Esophagus muscularis mucosa (tissue), 3 donors: ENCODE data around the gene BIK.

ENCODE experiments used
- CTCF ChIP-seq, 3 experiments: fragments of 200-600 bp in 2 of 3; fragments of 450-650 bp in 1 of 3; sonication (generic) in 2 of 3; IDR thresholded peaks; one replicate each; pipeline ENCODE4 v1.5.1; 2017 to 2019; ENCODE audit warnings: antibody characterized with exemption in 3 of 3, mild to moderate bottlenecking in 2 of 3, moderate library complexity in 1 of 3
- POLR2A ChIP-seq: fragments of 450-650 bp; IDR thresholded peaks from one replicate; pipeline ENCODE4 v1.6.1; 2017; ENCODE audit warnings: antibody characterized with exemption, moderate library complexity, mild to moderate bottlenecking, low read depth
- POLR2AphosphoS5 ChIP-seq, 2 donors: sonication (generic); formaldehyde crosslinking; IDR thresholded peaks; one replicate each; pipeline ENCODE4 v1.6.1; 2017; ENCODE audit warnings: antibody characterized with exemption in 2 of 2

- TF ChIP-seq CTCF (IDR thresholded peaks at IDR 0.05) (no peak), POLR2AphosphoS5 (IDR thresholded peaks at IDR 0.05) (no peak), POLR2A (no peak)
Measured at GRCh38 chr22:43092085-43092484, 18.5 kb upstream of the BIK start.
